Neural progenitor cell (in vitro differentiated cells): ENCODE results near the gene FMO3.

Experiments
- CTCF ChIP-seq: fragments of 200-600 bp; sonication (generic); IDR thresholded peaks from 2 replicates; pipeline ENCODE4 v1.5.1; 2017; ENCODE audit warnings: antibody characterized with exemption, mild to moderate bottlenecking
- EZH2 ChIP-seq: fragments of 200-600 bp; sonication (generic); IDR thresholded peaks from 2 replicates; pipeline ENCODE4 v1.6.1; 2017; ENCODE audit warnings: antibody characterized with exemption, mild to moderate bottlenecking, moderate library complexity
- EZH2phosphoT487 ChIP-seq: fragments of 200-600 bp; sonication (generic); IDR thresholded peaks from 2 replicates; pipeline ENCODE4 v1.6.1; 2017; ENCODE audit warnings: antibody characterized with exemption

GRCh38 chr1:171122893-171123292 lies 32.2 kb downstream of the FMO3 start:
- no peak for TF ChIP-seq CTCF
- no peak for TF ChIP-seq EZH2
- TF ChIP-seq EZH2phosphoT487, result no peak
